Kidney epithelial cell (primary cell): Measurements from ENCODE around the gene BCL11B. TPM values are rescaled to one million over a fixed set of nuclear protein-coding genes. Genes with fewer than 3 reads are reported as not detected.
A peak's percentile ranks its signal among the peaks of the same experiment; 100 is the strongest.

ENCODE experiments used
- DNase-seq: peaks from one replicate; pipeline ENCODE4 v3.0.0-alpha.2; 2010; ENCODE audit warnings: low read depth
- H3K27me3 ChIP-seq: 2 replicates; pipeline ENCODE4 v1.6.0; 2011; ENCODE audit warnings: low read length; ENCODE audit not compliant: control insufficient read depth, insufficient read depth
- H3K36me3 ChIP-seq: 2 replicates; pipeline ENCODE4 v1.5.1; 2011; ENCODE audit warnings: low read length; ENCODE audit not compliant: control insufficient read depth, insufficient read depth
- H3K4me3 ChIP-seq: 2 replicates; pipeline ENCODE4 v1.5.1; 2011; ENCODE audit warnings: low read depth, mild to moderate bottlenecking, control low read depth, low read length
- total RNA-seq: library from RNA; depleted of rRNA; stranded (reverse); fragments of >200 nt; gene quantifications from 2 replicates; pipeline ENCODE4 v1.2.3, GENCODE V29; 2015
- TF ChIP-seq, protein P1 (sequence below): IDR thresholded peaks from 2 replicates; pipeline ENCODE4 v1.5.1; 2011; ENCODE audit warnings: mild to moderate bottlenecking, moderate library complexity, low read length, control low read depth, inconsistent platforms; ENCODE audit not compliant: insufficient read depth, poor library complexity, severe bottlenecking

Gene BCL11B
- total RNA-seq, 1 donor from 2014 or later: 2.3 TPM

DNA sequence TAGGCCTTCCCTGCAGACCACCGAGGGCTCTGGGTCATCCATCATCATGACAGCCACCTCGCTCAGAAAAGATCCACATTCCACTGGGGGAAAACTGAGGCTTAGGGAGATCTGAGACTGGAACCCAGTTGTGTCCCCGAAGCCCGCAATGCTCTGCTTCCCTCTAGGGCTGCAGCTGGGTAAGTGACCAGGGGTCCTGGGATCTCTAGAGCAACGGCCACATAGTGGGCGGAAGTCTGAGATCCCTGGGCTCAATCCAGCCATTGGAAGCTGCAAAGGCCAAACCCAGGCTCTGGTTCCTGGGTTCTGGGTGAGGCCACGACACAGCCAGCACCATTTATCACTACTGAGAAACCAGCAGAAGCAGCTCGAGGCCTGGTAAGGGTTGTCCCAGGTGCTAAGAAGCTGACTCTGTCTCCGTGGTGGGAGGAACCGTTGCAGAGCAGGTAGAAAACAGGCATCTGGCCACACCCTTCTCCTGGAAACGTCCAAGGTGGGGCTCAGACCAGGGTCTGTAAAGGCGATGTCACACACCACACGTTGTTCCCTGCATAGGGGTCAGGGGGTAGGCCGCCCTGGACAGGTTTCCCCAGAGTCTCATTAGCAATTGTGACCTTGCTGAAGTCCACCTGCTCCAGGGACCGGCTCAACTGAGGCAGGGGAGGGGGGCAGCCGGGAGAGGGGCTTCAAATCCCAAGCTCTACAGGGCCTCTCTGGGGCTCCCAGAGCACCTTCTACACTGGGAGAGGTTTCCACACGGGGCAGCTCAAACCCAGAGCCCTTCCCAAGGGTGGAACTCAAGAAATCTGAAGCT lies 38.6 kb downstream of the BCL11B start:
- TF ChIP-seq, protein P1, sequence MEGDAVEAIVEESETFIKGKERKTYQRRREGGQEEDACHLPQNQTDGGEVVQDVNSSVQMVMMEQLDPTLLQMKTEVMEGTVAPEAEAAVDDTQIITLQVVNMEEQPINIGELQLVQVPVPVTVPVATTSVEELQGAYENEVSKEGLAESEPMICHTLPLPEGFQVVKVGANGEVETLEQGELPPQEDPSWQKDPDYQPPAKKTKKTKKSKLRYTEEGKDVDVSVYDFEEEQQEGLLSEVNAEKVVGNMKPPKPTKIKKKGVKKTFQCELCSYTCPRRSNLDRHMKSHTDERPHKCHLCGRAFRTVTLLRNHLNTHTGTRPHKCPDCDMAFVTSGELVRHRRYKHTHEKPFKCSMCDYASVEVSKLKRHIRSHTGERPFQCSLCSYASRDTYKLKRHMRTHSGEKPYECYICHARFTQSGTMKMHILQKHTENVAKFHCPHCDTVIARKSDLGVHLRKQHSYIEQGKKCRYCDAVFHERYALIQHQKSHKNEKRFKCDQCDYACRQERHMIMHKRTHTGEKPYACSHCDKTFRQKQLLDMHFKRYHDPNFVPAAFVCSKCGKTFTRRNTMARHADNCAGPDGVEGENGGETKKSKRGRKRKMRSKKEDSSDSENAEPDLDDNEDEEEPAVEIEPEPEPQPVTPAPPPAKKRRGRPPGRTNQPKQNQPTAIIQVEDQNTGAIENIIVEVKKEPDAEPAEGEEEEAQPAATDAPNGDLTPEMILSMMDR: no peak
- H3K4me3 ChIP-seq: no peak overlapping the region
- DNase-seq: no peak
- H3K27me3 ChIP-seq: peaks cover 9% of the 10 kb centered on the region
- no peaks in the 10 kb centered on the region for H3K36me3 ChIP-seq

DNA sequence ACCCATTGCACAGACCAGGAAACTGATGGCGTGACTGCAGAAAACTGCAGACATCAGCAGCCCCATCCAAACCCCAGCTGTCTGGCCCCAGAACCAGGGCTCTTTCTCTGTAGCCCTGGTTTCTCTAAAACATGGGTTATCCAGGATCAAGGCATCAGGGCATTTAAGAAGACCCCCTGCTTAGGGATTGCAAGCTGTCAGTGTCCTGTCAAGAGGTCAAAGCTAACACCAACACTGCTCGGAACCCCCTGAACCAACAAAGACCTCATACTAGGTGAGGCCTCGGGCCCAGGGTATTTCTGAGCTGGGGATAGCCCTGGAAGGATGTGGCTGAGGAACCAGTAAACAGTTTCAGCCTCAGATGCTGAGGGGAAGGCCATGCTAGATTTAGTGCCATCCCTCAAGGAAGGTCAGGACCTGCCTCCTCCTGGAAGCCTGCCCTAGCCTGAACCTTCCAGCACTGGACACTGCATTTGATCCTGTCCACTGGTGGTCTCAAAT lies 39.2 kb downstream of the BCL11B start:
- no peak for DNase-seq
- Histone ChIP-seq H3K4me3 (no peak overlapping the region), H3K27me3 (peaks cover 9% of the 10 kb centered on the region), H3K36me3 (no peaks in the 10 kb centered on the region)
- TF ChIP-seq, protein P1: no peak

DNA sequence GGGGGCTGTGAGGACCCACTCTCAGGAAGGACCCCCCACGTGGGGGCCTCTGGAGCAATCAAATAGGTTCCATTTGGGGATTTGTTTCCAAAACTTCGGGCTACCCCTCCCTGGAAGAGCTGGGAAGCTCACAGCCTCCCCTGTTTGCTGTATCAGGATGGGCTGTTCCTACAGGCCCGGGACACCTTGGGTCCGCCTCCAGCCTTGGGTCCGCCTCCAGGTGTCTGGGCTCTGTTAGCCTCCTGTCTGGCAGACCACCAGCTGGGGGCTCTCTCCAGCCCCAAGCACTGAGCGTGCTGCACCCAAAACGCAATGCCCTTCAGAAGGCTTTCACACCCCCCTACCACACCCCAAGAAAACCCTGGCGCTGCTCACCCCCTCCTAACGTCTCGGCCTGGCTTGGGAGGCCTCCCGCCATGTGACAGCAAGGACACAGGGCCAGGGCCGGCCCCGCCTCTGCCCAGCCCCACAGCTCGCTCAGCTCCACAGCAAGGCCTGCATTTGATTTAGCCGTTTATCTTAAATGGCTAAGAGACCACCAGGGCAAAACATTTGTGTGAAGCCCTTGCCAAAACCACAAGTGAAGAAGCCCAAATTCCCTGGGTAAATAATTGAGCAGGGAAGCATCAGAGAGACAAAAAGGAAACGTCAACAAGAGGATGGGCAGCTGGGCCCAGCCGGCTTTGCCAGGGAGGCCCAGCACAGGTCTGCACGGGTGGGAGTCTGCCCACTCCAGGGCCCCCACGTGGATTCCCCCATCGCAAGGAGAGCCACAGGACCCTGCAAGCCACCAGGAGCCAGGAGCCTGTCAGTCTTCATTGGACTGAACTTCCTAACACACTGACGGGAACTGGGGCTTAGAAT lies 39.9 kb downstream of the BCL11B start:
- H3K4me3 ChIP-seq: no peak overlapping the region
- H3K36me3 ChIP-seq: no peaks in the 10 kb centered on the region
- DNase-seq: no peak
- TF ChIP-seq, protein P1: peak; percentile 5
- H3K27me3 ChIP-seq: peaks cover 9% of the 10 kb centered on the region

DNA sequence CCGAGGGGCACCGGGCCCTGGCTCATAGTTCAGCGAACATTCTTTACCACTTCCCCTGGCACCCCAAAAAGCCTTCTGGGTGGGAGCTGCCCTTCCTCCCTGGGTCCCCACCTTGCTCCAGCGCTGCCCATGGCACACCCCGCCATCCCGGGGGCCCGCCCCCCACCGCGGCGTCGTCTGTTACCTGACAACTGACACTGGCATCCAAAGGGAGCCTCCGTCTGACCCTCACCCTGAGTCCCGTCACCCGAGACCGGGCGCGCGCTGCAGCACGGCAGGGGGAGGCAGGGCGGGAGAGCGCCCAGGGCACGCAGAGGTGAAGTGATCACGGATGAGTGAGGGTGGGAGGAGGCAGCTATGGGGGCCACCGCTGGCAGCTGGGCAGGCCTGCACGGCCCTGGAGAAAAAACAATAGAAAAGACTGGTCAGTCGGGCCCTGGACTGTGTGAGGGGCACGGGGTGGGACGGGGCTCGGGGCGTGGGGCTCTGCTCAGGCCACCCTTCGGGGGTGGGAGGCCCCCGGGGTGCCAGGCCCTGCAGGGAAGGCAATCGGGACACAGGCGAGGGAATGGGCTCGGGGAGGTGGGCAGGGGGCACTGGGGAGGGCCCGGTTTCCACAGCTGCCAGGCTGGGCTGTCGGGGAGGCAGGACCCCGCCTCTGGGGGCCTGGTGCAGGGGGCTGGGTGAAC lies 40.7 kb downstream of the BCL11B start:
- no peaks in the 10 kb centered on the region for H3K36me3 ChIP-seq
- TF ChIP-seq, protein P1: no peak
- DNase-seq: no peak

DNA sequence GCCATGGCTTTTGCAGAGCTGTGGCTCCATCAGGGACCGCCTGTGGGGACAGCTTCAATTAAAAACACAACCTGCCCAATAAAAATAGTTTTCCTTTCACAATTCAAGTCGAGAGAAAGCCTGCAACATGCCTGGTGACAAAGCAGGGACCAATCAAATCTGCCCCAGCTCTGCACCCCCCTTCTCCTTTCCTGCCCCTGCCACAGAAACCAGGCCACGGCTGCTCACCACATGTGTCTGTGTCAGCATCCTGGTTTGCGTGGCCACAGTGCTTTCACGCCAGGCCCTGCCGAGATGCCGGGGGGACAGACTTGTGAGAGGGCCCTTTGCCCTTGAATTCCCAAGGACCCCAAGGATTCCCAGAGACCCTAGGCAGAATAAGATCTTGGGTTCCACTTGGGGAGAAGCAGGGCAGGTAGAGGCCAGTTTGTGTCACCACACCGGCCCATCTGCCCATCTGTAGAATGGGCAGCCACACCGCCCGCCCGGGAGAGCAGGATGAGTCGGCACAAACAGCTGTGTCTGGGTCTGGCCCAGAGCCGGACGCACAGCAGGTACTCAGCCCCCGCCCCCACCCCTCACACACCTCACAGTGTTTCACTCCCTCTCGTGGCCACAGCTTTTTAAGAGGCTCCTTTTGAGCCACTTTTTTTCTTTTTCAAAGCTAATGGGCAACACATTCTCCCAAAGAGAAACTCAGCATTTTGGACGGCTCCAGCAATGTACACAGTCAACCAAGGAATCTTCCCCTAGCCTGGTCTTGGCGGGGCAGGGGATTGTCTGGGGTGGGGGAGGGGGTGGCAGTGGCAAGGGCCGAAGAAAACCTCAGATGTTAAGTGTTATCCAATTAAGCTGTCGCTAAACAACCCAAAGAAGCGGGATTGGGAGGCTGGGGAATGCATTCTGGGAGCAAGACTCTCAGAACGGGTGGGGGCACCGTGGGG lies 41.5 kb downstream of the BCL11B start:
- DNase-seq: no peak

More for the DNA sequence above, 40.7 kb downstream of the BCL11B start:
- Histone ChIP-seq H3K4me3 (no peak overlapping the region), H3K27me3 (peaks cover 9% of the 10 kb centered on the region)

More for the DNA sequence above, 41.5 kb downstream of the BCL11B start:
- TF ChIP-seq, protein P1: peak; percentile 27
- Histone ChIP-seq H3K4me3 (no peak overlapping the region), H3K27me3 (peaks cover 9% of the 10 kb centered on the region), H3K36me3 (no peaks in the 10 kb centered on the region)
